ENCODE results near the gene ADGRL3.
"Not testable (repeated sequence)": the region's sequence is repeated elsewhere in the genome, so short reads cannot be mapped to it uniquely, and the experiment has no call there.

The ADGRL3 gene

GRCh38 chr4:61638591-61638990, 438.5 kb downstream of the ADGRL3 start:
- no peak for DNase-seq (ENCODE audit: low read depth)

DNA sequence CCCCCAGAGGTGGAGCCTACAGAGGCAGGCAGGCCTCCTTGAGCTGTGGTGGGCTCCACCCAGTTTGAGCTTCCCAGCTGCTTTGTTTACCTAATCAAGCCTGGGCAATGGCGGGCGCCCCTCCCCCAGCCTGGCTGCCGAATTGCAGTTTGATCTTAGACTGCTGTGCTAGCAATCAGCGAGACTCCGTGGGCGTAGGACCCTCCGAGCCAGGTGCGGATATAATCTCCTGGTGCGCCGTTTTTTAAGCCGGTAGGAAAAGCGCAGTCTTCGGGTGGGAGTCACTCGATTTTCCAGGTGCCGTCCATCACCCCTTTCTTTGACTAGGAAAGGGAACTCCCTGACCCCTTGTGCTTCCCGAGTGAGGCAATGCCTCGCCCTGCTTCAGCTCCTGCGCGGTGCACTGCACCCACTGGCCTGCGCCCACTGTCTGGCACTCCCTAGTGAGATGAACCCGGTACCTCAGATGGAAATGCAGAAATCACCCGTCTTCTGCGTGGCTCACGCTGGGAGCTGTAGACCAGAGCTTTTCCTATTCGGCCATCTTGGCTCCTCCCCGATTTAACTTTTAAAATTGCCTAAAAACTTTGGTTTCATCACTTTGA, 446.7 kb downstream of the ADGRL3 start:
- not testable (repeated sequence) for DNase-seq (ENCODE audit: low read depth)

GRCh38 chr4:61648264-61648663, 448.1 kb downstream of the ADGRL3 start:
- no peak for DNase-seq (ENCODE audit: low read depth)

GRCh38 chr4:61657016-61657415, 456.9 kb downstream of the ADGRL3 start:
- DNase-seq (ENCODE audit: low read depth), result no peak

DNA sequence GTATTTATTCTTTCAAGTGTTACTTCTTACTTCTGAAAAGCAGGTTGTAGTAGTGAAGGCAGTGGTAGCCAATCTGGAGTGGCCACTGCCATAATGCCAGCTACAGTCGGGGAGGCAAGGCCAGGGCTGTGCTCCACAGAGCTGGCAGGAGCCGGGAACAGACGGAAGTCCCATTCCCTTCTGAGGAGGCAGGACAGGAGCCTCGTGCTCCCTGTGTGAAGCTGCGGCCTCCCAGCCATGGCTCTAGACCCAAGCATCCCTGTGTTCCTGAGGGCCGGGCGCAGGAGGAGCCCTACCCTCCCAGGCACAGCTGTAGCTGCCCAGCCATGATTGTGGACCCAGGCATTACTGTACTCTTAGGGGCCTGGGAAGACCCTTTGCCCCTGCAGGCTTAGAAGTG, 461.8 kb downstream of the ADGRL3 start:
- no peak for DNase-seq (ENCODE audit: low read depth)

DNA sequence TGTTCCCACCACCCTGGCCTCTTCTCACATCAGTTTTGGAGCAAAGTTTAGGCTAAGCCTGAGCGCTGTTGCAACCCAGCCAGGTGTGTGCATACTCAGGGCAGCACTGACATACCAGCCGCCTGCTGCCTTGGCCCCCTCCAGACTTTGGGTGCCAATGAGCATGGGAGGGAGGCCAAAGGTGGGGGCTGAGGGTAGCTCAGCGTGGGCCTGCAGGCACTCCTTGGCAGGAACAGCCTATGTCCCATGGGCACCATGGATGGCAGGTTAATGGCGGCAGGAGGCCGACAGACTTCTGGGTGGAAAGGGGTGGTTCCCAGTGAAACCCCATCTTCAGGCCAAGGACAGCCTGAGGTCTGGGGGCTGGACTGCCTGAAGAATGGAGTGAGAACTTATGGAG, 462.2 kb downstream of the ADGRL3 start:
- no peak for DNase-seq (ENCODE audit: low read depth)

GRCh38 chr4:61663310-61663709, 463.2 kb downstream of the ADGRL3 start:
- DNase-seq (ENCODE audit: low read depth), result no peak

GRCh38 chr4:61665649-61666048, 465.5 kb downstream of the ADGRL3 start:
- no peak for DNase-seq (ENCODE audit: low read depth)

DNA sequence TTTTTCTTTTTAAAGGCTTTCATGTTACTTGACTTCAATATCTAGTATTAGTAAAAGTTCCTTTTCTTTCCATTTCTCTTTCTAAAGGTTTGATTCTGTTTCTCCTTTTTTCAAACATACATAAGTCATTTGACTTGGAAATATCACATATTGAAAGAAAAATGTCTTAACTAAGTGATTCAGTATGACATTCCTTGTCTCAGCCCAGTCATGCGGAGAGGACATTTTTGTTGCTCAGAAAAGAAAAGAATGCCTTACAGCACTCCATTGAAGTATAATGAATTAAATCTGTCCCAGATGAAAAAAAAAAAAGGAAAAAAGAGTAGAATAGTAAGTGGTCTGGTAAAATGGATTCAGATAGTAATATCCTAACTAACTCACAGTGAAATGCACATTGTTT, 466.1 kb downstream of the ADGRL3 start:
- DNase-seq (ENCODE audit: low read depth), result no peak

DNA sequence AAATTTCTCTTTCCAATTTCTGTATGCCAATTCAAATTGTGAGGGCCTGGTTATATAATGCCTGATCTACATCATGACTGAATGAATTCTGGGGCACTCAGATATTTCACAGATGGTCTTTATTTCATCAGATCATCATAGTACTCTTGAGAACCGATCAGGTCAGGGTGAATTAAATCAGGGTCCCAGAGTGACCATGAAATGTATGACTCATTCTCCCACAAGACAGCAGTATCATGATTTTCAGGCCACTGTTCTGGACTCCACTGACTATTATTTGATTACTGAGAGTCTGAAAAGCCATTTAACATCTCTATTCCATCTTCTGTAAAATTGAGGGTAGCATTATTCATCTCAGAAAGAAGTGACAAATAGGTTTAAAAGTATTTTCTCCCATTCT, 471.5 kb downstream of the ADGRL3 start:
- DNase-seq (ENCODE audit: low read depth), result no peak

- no peak for DNase-seq (ENCODE audit: low read depth)
These were observed 475.3 kb downstream of the ADGRL3 start for GRCh38 chr4:61675464-61675863.

DNA sequence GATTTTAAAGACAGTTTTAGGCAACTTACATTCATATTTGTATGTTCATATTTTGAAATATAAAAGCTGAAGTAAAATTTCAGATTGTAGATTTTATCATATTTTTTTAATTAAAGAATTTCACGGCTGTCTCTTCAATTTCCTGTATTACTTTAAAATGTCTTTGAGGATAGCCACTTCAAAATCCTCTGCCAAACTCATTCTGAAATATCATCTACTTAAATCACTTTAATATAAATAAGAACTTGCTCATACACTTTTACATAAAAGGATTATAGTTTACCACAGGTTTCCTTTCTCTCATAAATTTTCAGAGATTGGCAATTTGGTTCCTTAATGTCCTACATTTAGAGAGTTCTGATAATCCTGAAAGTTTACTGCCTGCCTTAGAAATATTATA, 478.2 kb downstream of the ADGRL3 start:
- DNase-seq (ENCODE audit: low read depth), result no peak

- DNase-seq (ENCODE audit: low read depth), result no peak
These were observed 493.4 kb downstream of the ADGRL3 start for GRCh38 chr4:61693520-61693919.

GRCh38 chr4:61714387-61714911, 514.3 kb downstream of the ADGRL3 start:
- DNase-seq (ENCODE audit: low read depth), result no peak

- no peak for DNase-seq (ENCODE audit: low read depth)
These were observed 516.3 kb downstream of the ADGRL3 start for GRCh38 chr4:61716426-61716825.

- DNase-seq (ENCODE audit: low read depth), result no peak
These were observed 523.4 kb downstream of the ADGRL3 start for GRCh38 chr4:61723492-61723891.

GRCh38 chr4:61727286-61727685, 527.2 kb downstream of the ADGRL3 start:
- no peak for DNase-seq (ENCODE audit: low read depth)

DNA sequence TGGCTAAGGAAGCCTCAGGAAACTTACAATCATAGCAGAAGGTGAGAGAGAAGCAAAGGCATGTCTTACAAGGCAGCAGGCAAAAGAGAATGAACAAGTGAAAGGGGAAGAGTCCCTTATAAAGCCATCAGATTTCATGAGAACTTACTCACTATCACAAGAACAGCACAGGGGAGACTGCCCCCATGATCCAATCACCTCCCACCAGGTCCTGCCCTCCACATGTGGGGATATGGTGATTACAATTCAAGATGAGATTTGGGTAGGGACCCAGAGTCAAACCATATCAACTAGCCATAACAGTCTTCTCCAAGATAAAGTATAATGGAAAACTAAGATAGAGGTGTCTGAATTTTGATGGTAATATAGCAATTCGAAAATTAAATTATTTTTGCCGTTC, 534.3 kb downstream of the ADGRL3 start:
- DNase-seq (ENCODE audit: low read depth), result no peak

GRCh38 chr4:61739887-61740286, 539.8 kb downstream of the ADGRL3 start:
- no peak for DNase-seq (ENCODE audit: low read depth)

DNA sequence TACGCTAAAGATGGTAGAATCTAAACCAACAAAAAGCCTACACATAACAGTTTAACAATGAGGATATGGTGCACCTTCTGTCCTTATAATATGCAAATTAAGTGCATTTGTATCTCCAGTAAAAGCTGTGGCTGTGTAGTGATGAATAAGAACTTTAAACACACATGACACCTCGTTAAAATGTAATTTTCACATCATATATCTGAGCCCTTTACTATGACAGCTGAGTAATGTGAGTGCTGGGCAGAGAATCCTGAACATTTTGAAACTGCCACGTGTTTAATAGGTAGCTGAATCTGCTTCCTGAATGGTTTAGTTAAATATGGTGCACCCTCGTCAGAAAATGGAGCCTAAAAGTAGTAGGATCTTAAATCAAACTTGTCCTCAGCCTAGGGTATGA, 540.8 kb downstream of the ADGRL3 start:
- DNase-seq (ENCODE audit: low read depth), result no peak

GRCh38 chr4:61741327-61742096, 541.4 kb downstream of the ADGRL3 start:
- no peak for DNase-seq (ENCODE audit: low read depth)

DNA sequence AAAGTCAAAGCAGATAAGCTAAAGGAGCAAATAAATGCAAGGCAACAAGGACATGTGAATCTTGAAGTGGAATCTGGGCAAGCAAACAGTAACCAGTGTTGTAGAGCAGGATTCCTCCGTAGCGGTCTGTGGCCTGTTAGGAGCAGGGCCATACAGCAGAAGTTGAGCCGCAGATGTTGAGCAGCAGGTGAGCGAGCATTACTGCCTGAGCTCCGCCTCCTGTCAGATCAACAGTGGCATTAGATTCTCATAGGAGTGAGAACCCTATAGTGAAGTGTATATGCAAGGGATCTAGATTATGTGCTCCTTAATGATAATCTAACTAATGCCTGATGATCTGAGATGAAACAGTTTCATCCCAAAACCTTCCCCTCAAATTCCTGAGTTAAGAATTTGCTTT, 550.7 kb downstream of the ADGRL3 start:
- DNase-seq (ENCODE audit: low read depth), result no peak

DNA sequence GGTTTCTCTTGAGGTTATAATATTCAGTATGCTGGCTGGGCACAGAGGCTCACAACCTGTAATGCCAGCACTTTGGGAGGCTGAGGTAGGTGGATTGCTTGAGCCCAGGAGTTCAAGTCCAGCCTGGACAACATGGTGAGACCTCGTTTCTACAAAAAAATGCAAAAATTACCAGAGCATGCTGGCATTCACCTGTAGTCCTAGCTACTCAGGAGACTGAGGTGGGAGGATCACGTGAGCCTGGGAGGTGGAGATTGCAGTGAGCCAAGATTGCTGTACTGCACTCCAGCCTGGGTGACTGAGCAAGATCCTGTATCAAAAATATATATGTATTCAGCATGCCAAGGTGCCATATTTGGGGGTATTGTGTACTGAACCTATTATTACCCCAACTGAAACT, 552.5 kb downstream of the ADGRL3 start:
- no peak for DNase-seq (ENCODE audit: low read depth)

DNA sequence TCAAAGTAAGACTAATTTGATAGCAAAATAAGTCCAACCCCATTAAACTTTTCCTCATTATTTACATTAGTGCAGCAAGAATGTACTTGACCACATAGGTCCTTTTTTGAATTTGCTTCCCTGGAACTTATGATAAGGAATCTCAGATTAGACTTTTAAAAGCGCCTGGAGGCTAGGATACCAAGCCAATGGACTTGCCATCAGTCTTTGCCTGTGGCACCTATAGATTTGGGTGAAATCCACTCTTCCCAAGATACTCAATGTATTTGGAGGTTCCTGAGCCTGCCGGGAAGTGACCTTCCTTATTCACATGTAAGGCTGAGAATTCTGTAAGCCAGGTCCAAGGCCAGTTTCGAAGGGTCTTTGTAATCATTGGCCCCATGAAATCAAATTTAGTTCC, 553.6 kb downstream of the ADGRL3 start:
- no peak for DNase-seq (ENCODE audit: low read depth)
